ENCODE measurements around the gene KCTD11. TPM values are rescaled to one million over a fixed set of nuclear protein-coding genes. Genes with fewer than 3 reads are reported as not detected.

Gene KCTD11
- polyA plus RNA-seq, 1 donor (not counting 4 experiments of a cell fraction or from before 2014, with no cell fraction given) = 18.5 TPM

DNA sequence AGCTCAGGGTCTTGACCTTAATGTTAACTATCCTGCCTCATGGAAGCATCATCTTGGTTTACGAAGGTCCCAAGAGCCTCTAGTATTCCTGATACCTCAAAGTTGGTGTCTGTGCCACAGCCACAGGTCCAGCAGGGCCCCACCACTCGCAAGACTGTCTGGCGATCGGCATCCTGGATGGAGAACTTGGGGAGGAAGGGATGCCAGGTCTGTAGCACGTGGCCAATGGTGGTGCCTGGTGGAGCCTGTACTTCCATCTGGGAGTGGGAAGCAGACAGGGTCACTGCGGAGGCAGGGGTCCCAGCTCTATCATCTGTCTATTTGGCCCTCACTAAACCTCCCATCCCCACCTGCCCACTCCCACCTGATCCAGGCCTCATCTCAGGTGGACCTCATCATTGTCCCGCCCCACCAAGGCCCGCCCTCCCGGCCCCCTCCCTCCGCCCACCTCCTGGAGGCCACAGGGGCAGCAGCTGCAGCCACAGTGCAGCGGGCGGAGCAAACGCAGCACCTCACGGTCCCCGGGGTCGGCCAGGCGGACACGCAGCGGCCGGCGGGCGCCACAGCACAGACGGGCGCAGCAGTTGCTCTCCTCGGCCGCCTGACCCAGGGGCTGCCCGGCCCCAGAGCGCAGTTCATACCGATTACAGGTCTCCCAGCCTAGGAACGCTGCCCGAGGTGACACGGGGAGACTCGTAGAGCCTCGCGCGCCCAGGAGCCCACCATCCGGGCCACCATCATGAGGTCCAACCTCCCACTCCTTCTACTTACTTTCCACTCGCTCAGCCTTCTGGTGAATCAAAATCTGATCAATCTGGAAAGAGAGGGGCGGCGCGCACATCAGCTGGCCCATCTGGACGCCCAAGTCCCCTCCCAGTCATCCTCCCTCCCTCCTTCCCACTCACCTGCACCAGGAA is 41.0 kb downstream of the KCTD11 start:
- H4K20me1 ChIP-seq (ENCODE audit: control insufficient read depth, extremely low read depth, insufficient read depth, low read length) = peaks cover 1% of the 10 kb centered on the region
- no peaks in the 10 kb centered on the region for H3K27me3 ChIP-seq (ENCODE audit: control insufficient read depth, extremely low read depth, insufficient read depth, low read length)
- FAIRE-seq (no peak), DNase-seq (ENCODE audit: low read depth, low spot score) (no peak)
- dilution Hi-C loops (cut with MboI; ENCODE audit: extremely low pct_ligation_motif_present, low sequenced_read_pairs) = no loop called here
- H3K4me1 ChIP-seq (ENCODE audit: control insufficient read depth, extremely low read depth, insufficient read depth, low read length) = peaks cover 11% of the 10 kb centered on the region
- H3K36me3 ChIP-seq (ENCODE audit: control insufficient read depth in 2 of 2, extremely low read depth in 1 of 2, insufficient read depth in 2 of 2, low read length in 2 of 2) = peaks cover 31 to 43% of the 10 kb centered on the region in 2 experiments
- TF ChIP-seq EZH2 (IDR thresholded peaks at IDR 0.05; ENCODE audit: low read length) = no peak
- TF ChIP-seq, protein P1, sequence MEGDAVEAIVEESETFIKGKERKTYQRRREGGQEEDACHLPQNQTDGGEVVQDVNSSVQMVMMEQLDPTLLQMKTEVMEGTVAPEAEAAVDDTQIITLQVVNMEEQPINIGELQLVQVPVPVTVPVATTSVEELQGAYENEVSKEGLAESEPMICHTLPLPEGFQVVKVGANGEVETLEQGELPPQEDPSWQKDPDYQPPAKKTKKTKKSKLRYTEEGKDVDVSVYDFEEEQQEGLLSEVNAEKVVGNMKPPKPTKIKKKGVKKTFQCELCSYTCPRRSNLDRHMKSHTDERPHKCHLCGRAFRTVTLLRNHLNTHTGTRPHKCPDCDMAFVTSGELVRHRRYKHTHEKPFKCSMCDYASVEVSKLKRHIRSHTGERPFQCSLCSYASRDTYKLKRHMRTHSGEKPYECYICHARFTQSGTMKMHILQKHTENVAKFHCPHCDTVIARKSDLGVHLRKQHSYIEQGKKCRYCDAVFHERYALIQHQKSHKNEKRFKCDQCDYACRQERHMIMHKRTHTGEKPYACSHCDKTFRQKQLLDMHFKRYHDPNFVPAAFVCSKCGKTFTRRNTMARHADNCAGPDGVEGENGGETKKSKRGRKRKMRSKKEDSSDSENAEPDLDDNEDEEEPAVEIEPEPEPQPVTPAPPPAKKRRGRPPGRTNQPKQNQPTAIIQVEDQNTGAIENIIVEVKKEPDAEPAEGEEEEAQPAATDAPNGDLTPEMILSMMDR (optimal IDR thresholded peaks at IDR 0.05 in 1 of 3, IDR thresholded peaks at IDR 0.05 in 1 of 3, conservative IDR thresholded peaks at IDR 0.05 in 1 of 3; ENCODE audit: extremely low read depth in 1 of 3, insufficient read depth in 2 of 3, low read length in 3 of 3) = no peak
- peak overlapping the region; percentile 77 for H3K4me2 ChIP-seq (ENCODE audit: control insufficient read depth, extremely low read depth, insufficient read depth, low read depth, low read length)
- H3K9me1 ChIP-seq (ENCODE audit: control insufficient read depth, extremely low read depth, insufficient read depth, low read length) = no peaks in the 10 kb centered on the region
- H3K27ac ChIP-seq (ENCODE audit: control insufficient read depth, insufficient read depth, low read length) = no peak overlapping the region
- H3K9me3 ChIP-seq (ENCODE audit: control insufficient read depth, low read depth, low read length) = no peaks in the 10 kb centered on the region
- H3K79me2 ChIP-seq (ENCODE audit: control insufficient read depth, insufficient read depth, low read length) = peaks cover 27% of the 10 kb centered on the region
- no peak overlapping the region for H2AFZ ChIP-seq (ENCODE audit: control insufficient read depth, low read length)
- peak overlapping the region; percentile 83 to 90 (median 89) for H3K4me3 ChIP-seq (ENCODE audit: control insufficient read depth in 2 of 3, extremely low read depth in 1 of 3, insufficient read depth in 2 of 3, low read depth in 1 of 3, low read length in 3 of 3)
- peak overlapping the region; percentile 80 for H3K9ac ChIP-seq (ENCODE audit: control insufficient read depth, extremely low read depth, insufficient read depth, low read length)

DNA sequence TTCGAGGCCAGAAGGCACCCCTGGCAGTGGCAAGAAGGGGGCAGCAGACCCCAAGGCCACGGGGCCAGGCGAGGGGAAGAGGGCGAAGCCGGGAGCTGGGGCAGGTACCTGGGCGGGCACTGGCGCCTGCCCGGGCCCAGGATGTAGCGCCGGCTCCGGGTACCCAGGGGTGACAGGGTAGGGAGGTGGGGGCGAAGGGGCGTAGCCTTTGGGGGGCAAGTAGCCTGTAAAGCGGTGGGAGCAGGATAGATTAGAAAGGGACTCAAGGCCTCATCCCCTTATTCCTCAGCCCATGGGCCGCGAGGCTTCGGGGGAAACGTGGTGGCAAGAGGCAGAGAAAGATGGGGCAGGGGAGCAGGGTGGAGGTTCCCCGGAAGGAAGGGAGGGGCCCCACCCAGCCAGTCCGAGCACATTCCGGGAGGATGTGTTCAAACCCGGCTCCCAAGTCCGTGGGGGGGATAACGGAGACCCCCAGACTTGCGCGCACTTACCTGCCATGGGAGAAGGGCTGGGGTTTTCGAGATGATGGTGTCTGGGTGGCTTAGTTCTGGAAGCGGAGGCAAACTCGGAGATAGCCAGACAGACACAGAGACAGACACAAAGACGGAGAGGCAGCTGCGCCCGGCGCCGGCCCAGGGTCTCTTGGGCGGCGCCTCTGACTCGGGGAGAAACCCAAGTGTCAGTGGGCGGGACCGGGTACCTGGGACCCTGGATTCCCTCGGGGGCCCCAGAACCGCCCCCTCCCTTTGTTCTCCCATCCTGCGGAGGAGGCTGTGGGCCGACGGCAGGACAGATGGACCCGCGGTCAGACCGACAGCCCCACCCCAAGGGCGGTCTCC is 41.9 kb downstream of the KCTD11 start:
- Histone ChIP-seq H3K9ac (ENCODE audit: control insufficient read depth, extremely low read depth, insufficient read depth, low read length) (peak overlapping the region; percentile 80), H4K20me1 (ENCODE audit: control insufficient read depth, extremely low read depth, insufficient read depth, low read length) (no peaks in the 10 kb centered on the region), H3K27ac (ENCODE audit: control insufficient read depth, insufficient read depth, low read length) (peak overlapping the region; percentile 69), H2AFZ (ENCODE audit: control insufficient read depth, low read length) (peak overlapping the region; percentile 66), H3K79me2 (ENCODE audit: control insufficient read depth, insufficient read depth, low read length) (peaks cover 27% of the 10 kb centered on the region), H3K27me3 (ENCODE audit: control insufficient read depth, extremely low read depth, insufficient read depth, low read length) (no peaks in the 10 kb centered on the region), H3K4me3 (ENCODE audit: control insufficient read depth in 2 of 3, extremely low read depth in 1 of 3, insufficient read depth in 2 of 3, low read depth in 1 of 3, low read length in 3 of 3) (peak overlapping the region; percentile 83 to 90 (median 89)), H3K9me1 (ENCODE audit: control insufficient read depth, extremely low read depth, insufficient read depth, low read length) (no peaks in the 10 kb centered on the region), H3K36me3 (ENCODE audit: control insufficient read depth in 2 of 2, extremely low read depth in 1 of 2, insufficient read depth in 2 of 2, low read length in 2 of 2) (peaks cover 22 to 39% of the 10 kb centered on the region in 2 experiments), H3K9me3 (ENCODE audit: control insufficient read depth, low read depth, low read length) (no peaks in the 10 kb centered on the region), H3K4me2 (ENCODE audit: control insufficient read depth, extremely low read depth, insufficient read depth, low read depth, low read length) (peak overlapping the region; percentile 77), H3K4me1 (ENCODE audit: control insufficient read depth, extremely low read depth, insufficient read depth, low read length) (peaks cover 11% of the 10 kb centered on the region)
- TF ChIP-seq, protein P1 (optimal IDR thresholded peaks at IDR 0.05 in 1 of 3, IDR thresholded peaks at IDR 0.05 in 1 of 3, conservative IDR thresholded peaks at IDR 0.05 in 1 of 3; ENCODE audit: extremely low read depth in 1 of 3, insufficient read depth in 2 of 3, low read length in 3 of 3) = peak in 2 of 3 experiments; percentile 6 to 17
- no peak for TF ChIP-seq EZH2 (IDR thresholded peaks at IDR 0.05; ENCODE audit: low read length)
- dilution Hi-C loops (cut with MboI; ENCODE audit: extremely low pct_ligation_motif_present, low sequenced_read_pairs) = no loop called here
- no peak for DNase-seq (ENCODE audit: low read depth, low spot score)
- no peak for FAIRE-seq

Data from keratinocyte (primary cell).